ENCODE measurements around the gene NSUN3. TPM values are rescaled to one million over a fixed set of nuclear protein-coding genes. Genes with fewer than 3 reads are reported as not detected.

The NSUN3 gene
- total and polyA plus RNA-seq, 2 of the 4 experiments (the other 2 are of a cell fraction) = 4.9 to 6.8 TPM

- H3K9me3 ChIP-seq (ENCODE audit: control insufficient read depth, insufficient read depth, low read length) = no peaks in the 10 kb centered on the region
- H2BK20ac ChIP-seq (ENCODE audit: low read depth, low read length) = no peak overlapping the region
- H3K23ac ChIP-seq (ENCODE audit: low read depth, low read length) = no peak overlapping the region
- H4K8ac ChIP-seq (ENCODE audit: low read depth in 2 of 2, low read length in 2 of 2) = no peak overlapping the region
- no peaks in the 10 kb centered on the region for H4K20me1 ChIP-seq (ENCODE audit: insufficient read depth, low read length)
- TF ChIP-seq CHD1 (IDR thresholded peaks at IDR 0.05; ENCODE audit: low read depth, low read length) (no peak), BHLHE40 (IDR thresholded peaks at IDR 0.05; ENCODE audit: low read depth, low read length) (no peak), RCOR1 (IDR thresholded peaks at IDR 0.05; ENCODE audit: insufficient replicate concordance, low read length) (no peak), CEBPB (IDR thresholded peaks at IDR 0.05; ENCODE audit: low read depth, low read length) (no peak)
- no peak overlapping the region for H4K5ac ChIP-seq (ENCODE audit: low read depth, low read length)
- ATAC-seq (ENCODE audit: low read depth) (no peak), DNase-seq (no peak)
- H2BK120ac ChIP-seq (ENCODE audit: low read depth, low read length) = no peak overlapping the region
- H3K79me1 ChIP-seq (ENCODE audit: low read depth in 1 of 2, low read length in 2 of 2) = peaks cover 11 to 19% of the 10 kb centered on the region in 2 experiments; a peak in 3 of 4 replicates
- ChIA-PET CTCF (no interaction called here), POLR2A (ENCODE audit: unreplicated experiment) (no interaction called here)
- no peaks in the 10 kb centered on the region for H3K27me3 ChIP-seq (ENCODE audit: control insufficient read depth, insufficient read depth, low read length)
- in situ Hi-C loops (cut with MboI; ENCODE audit: low sequenced_read_pairs) (no loop called here), intact Hi-C loops (cut with micrococcal nuclease) (no loop called here), dilution Hi-C loops (cut with HindIII; ENCODE audit: low sequenced_read_pairs, unreplicated experiment) (no loop called here)
- H3K56ac ChIP-seq (ENCODE audit: extremely low read depth, insufficient read depth, low read length) = no peak overlapping the region
- no peak overlapping the region for H3K14ac ChIP-seq (replicated peaks; ENCODE audit: low read depth, low read length)
- 71% methylated on average over 1 of the region's 4 CpGs; no CpG with 5 or more reads in 1 of the 2 experiments for WGBS, 2 experiments (ENCODE audit: extremely low coverage in 2 of 2, insufficient read length in 1 of 2)
- H4K91ac ChIP-seq (ENCODE audit: insufficient read depth, low read depth, low read length) = no peak overlapping the region
- no peak overlapping the region for H3K27ac ChIP-seq (ENCODE audit: insufficient read depth, low read length)
- no peak overlapping the region for H2AK9ac ChIP-seq (replicated peaks; ENCODE audit: low read depth, low read length, poor library complexity)
- no peak overlapping the region for H3K4me3 ChIP-seq (ENCODE audit: insufficient read depth, low read depth, low read length)
- no peak overlapping the region for H2BK15ac ChIP-seq (ENCODE audit: low read depth, low read length)
- no peak overlapping the region for H3K4ac ChIP-seq (ENCODE audit: low read depth, low read length)
- peaks cover 8% of the 10 kb centered on the region for H3K36me3 ChIP-seq (ENCODE audit: control insufficient read depth, insufficient read depth, low read length)
- no peak overlapping the region for H2BK5ac ChIP-seq (ENCODE audit: low read depth, low read length, poor library complexity, severe bottlenecking)
- H3K9me1 ChIP-seq (ENCODE audit: insufficient read depth, low read length) = no peaks in the 10 kb centered on the region
- no peak overlapping the region for H3K9ac ChIP-seq (ENCODE audit: low read depth, low read length)
- H3K18ac ChIP-seq (ENCODE audit: low read depth, low read length) = no peak overlapping the region
- no TSS peak for BruUV-seq (replicated peaks)
- H3K4me1 ChIP-seq (ENCODE audit: control insufficient read depth, insufficient read depth, low read length) = no peaks in the 10 kb centered on the region; the same call in 1 of the 2 replicates
- no peak overlapping the region for H3K4me2 ChIP-seq (ENCODE audit: low read depth, low read length)
- H2AFZ ChIP-seq (replicated peaks; ENCODE audit: low read length, poor library complexity) = no peak overlapping the region
- no peak overlapping the region for H2AK5ac ChIP-seq (ENCODE audit: low read depth, low read length)
Measured at GRCh38 chr3:94071713-94072284, 8.9 kb downstream of the NSUN3 start.
